Measurements from ENCODE around the gene FEM1C. TPM values are rescaled to one million over a fixed set of nuclear protein-coding genes. Genes with fewer than 3 reads are reported as not detected.

FEM1C gene
- total and polyA plus RNA-seq, 2 experiments from 2014 or later = 4.7 to 21.6 TPM

GRCh38 chr5:115471345-115472063 is 73.1 kb downstream of the FEM1C start:
- TF ChIP-seq POLR2AphosphoS5 (IDR thresholded peaks at IDR 0.05; ENCODE audit: low read depth) = no peak
- no peak for TF ChIP-seq ZNF114 (CRISPR knock-in tag; IDR thresholded peaks at IDR 0.05)
- TF ChIP-seq REST (IDR thresholded peaks at IDR 0.05; ENCODE audit: unreplicated experiment) = no peak
- Histone ChIP-seq H3K27me3 (ENCODE audit: insufficient read depth) (no peaks in the 10 kb centered on the region), H2AFZ (no peak overlapping the region), H3K4me1 (ENCODE audit: insufficient read depth) (peaks cover 21% of the 10 kb centered on the region), H4K20me1 (replicated peaks; ENCODE audit: insufficient read depth) (no peaks in the 10 kb centered on the region), H3K4me3 (no peak overlapping the region), H3K9me2 (ENCODE audit: insufficient read depth) (peaks cover 16% of the 10 kb centered on the region), H3F3A (replicated peaks; ENCODE audit: low read depth) (no peaks in the 10 kb centered on the region), H3K27ac (ENCODE audit: low read depth) (no peak overlapping the region), H3K4me2 (no peak overlapping the region), H3K36me3 (ENCODE audit: insufficient read depth) (no peaks in the 10 kb centered on the region), H3K79me2 (replicated peaks; ENCODE audit: insufficient read depth) (no peaks in the 10 kb centered on the region)
- H3K9me3 Mint-ChIP-seq = no peaks in the 10 kb centered on the region; the same call in 2 of the 3 replicates
- ATAC-seq (no peak), DNase-seq (ENCODE audit: low spot score) (no peak)
- no peaks in the 10 kb centered on the region for H3K36me3 Mint-ChIP-seq (ENCODE audit: low read depth)
- no peak overlapping the region for H3K27ac Mint-ChIP-seq
- H3K27me3 Mint-ChIP-seq (ENCODE audit: insufficient read depth, low read depth, poor library complexity) = peaks cover 1% of the 10 kb centered on the region
- no peak overlapping the region for H3K4me3 Mint-ChIP-seq
- H3K4me1 Mint-ChIP-seq = peaks cover 7% of the 10 kb centered on the region

- Mint-ChIP-seq H3K4me1 (peaks cover 7% of the 10 kb centered on the region), H3K9me3 (no peaks in the 10 kb centered on the region; the same call in 2 of the 3 replicates), H3K4me3 (no peak overlapping the region), H3K27me3 (ENCODE audit: insufficient read depth, low read depth, poor library complexity) (peaks cover 1% of the 10 kb centered on the region), H3K36me3 (ENCODE audit: low read depth) (no peaks in the 10 kb centered on the region), H3K27ac (no peak overlapping the region)
- Histone ChIP-seq H3F3A (replicated peaks; ENCODE audit: low read depth) (no peaks in the 10 kb centered on the region), H3K9me2 (ENCODE audit: insufficient read depth) (peaks cover 11% of the 10 kb centered on the region), H3K27ac (ENCODE audit: low read depth) (no peak overlapping the region), H3K36me3 (ENCODE audit: insufficient read depth) (no peaks in the 10 kb centered on the region), H3K4me1 (ENCODE audit: insufficient read depth) (peaks cover 21% of the 10 kb centered on the region), H3K4me3 (no peak overlapping the region), H3K79me2 (replicated peaks; ENCODE audit: insufficient read depth) (no peaks in the 10 kb centered on the region), H2AFZ (no peak overlapping the region), H3K4me2 (no peak overlapping the region), H4K20me1 (replicated peaks; ENCODE audit: insufficient read depth) (no peaks in the 10 kb centered on the region), H3K27me3 (ENCODE audit: insufficient read depth) (no peaks in the 10 kb centered on the region)
- DNase-seq (ENCODE audit: low spot score) (no peak), ATAC-seq (no peak)
- TF ChIP-seq STAT1 (IDR thresholded peaks at IDR 0.05; ENCODE audit: unreplicated experiment) (no peak), POLR2AphosphoS5 (IDR thresholded peaks at IDR 0.05; ENCODE audit: low read depth) (no peak), JUNB (IDR thresholded peaks at IDR 0.05; ENCODE audit: unreplicated experiment) (no peak), CTCF (conservative IDR thresholded peaks at IDR 0.05; ENCODE audit: low read depth in 2 of 2) (no peak), ZNF114 (CRISPR knock-in tag; IDR thresholded peaks at IDR 0.05) (no peak)
These were observed 73.7 kb downstream of the FEM1C start for GRCh38 chr5:115470921-115471320.

Small RNA genes within 50 kb of the gene (small RNA-seq; reads per million reads assigned to genes)
- gene AC008628.1 (ENCODE audit: low replicate concordance) = not detected
- not detected for gene AC008628.2 (ENCODE audit: low replicate concordance)

Other genes starting within 250 kb of the FEM1C start
- 12.2 and 18.1 TPM in 2 replicates for gene CCDC112, start 248.1 kb downstream of the FEM1C start, total RNA-seq (2014; rRNA removed; shearing (Covaris generic))
- gene CCDC112, start 248.1 kb downstream of the FEM1C start, polyA plus RNA-seq (2016; fragmentation: Nextera tagmentation; extraction: Ambion mirVana) = 38.7 and 48.2 TPM in 2 replicates
- not detected in 2 replicates for gene TICAM2, start 57.7 kb upstream of the FEM1C start, total RNA-seq (2014; rRNA removed; shearing (Covaris generic))
- 1.0 and 1.4 TPM in 2 replicates for gene TICAM2, start 57.7 kb upstream of the FEM1C start, polyA plus RNA-seq (2016; fragmentation: Nextera tagmentation; extraction: Ambion mirVana)
- 104 and 158 TPM in 2 replicates for gene TMED7, start 81.3 kb upstream of the FEM1C start, total RNA-seq (2014; rRNA removed; shearing (Covaris generic))
- 30.2 and 31.7 TPM in 2 replicates for gene TMED7, start 81.3 kb upstream of the FEM1C start, polyA plus RNA-seq (2016; fragmentation: Nextera tagmentation; extraction: Ambion mirVana)

Measured in GM23338 (cell line).